ENCODE results near the gene PSME2.

The PSME2 gene

DNA sequence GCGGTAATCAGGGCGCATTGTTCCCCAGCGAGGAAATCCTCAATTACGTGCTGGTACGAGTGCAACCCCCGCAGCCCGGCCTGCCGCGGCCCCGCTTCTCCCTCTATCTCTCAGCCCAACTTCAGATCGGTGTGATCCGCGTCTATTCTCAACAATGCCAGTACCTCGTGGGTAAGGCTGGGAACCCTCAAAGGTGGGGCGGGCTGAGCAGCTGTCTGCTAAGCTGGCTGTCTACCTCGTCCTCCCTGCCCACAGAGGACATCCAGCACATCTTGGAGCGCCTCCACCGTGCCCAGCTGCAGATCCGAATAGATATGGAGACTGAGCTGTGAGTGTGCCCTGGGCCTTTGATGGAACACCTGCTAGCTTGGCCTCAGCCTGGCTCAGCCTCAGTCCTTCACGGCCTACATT lies 26.5 kb upstream of the PSME2 start:
- H3K4me3 ChIP-seq (ENCODE audit: control insufficient read depth, low read depth, low read length) = no peak overlapping the region
- TF ChIP-seq, protein P1, sequence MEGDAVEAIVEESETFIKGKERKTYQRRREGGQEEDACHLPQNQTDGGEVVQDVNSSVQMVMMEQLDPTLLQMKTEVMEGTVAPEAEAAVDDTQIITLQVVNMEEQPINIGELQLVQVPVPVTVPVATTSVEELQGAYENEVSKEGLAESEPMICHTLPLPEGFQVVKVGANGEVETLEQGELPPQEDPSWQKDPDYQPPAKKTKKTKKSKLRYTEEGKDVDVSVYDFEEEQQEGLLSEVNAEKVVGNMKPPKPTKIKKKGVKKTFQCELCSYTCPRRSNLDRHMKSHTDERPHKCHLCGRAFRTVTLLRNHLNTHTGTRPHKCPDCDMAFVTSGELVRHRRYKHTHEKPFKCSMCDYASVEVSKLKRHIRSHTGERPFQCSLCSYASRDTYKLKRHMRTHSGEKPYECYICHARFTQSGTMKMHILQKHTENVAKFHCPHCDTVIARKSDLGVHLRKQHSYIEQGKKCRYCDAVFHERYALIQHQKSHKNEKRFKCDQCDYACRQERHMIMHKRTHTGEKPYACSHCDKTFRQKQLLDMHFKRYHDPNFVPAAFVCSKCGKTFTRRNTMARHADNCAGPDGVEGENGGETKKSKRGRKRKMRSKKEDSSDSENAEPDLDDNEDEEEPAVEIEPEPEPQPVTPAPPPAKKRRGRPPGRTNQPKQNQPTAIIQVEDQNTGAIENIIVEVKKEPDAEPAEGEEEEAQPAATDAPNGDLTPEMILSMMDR (IDR thresholded peaks at IDR 0.05; ENCODE audit: control insufficient read depth, insufficient read depth, low read depth, low read length, missing control alignments) = no peak
- no peak for DNase-seq (ENCODE audit: low read depth)

DNA sequence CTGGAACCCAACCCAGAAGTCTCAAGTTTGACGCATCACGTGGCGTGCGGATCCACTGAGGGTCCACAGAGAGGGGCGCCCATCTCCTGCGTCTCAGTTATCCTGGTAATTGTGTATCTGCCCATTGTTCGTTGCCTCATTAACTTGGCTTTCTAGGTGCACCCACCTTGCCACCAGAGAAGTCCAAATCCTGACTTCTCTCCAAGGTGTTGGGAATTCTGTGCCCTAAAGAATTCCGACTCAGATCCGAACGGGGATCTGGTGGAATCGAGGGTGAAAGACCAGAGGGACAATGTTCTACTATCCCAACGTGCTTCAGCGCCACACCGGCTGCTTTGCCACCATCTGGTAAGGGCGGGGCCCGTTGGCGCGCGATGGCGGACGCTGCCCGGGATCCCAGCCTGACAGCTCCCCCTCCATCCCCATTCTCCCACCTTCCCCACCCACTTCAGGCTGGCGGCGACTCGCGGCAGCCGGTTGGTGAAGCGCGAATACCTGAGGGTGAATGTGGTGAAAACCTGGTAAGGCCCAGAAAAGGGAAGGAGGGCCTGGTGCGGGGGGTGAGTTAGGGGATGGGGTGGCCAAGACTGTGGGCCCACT lies 26.0 kb upstream of the PSME2 start:
- no peak overlapping the region for H3K4me3 ChIP-seq (ENCODE audit: control insufficient read depth, low read depth, low read length)
- no peak for DNase-seq (ENCODE audit: low read depth)
- TF ChIP-seq, protein P1 (IDR thresholded peaks at IDR 0.05; ENCODE audit: control insufficient read depth, insufficient read depth, low read depth, low read length, missing control alignments) = no peak

DNA sequence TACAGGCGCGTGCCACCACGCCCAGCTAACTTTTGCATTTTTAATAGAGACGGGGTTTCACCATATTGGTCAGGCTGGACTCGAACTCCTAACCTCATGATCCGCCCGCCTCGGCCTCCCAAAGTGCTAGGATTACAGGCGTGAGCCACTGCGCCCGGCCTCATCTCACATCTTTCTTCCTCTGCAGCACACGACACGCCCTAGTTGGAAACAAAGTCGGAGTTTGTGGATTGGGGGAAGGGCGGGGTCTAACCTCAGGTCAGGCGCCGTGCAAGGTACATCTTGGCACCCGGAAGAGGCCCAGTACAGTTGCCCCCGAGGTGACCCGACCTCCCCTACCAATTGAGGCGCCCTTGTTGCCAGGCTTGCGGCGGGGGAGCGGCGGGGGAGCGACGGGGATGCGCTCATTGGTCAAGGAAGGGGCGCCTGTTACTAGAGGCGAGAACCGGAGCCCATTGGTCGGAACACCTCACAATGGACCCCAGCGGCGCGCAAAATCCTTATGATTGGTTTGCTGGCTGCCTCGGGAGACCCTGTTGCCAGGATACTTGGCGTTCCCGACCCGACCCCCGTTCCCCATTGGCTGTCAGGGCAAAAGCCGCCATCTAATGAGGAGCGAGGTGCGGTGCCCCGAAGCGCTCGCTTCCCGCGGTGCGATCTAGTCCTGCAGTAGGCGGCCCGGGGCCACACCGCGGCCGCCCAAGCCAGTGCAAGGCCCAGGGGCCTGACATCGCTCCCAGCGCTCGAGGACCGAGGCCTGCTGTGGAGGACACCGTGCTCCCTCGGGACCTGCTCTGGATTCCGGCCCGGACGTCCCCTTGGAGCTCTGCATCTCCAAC lies 25.2 kb upstream of the PSME2 start, which contains the start of gene REC8:
Gene REC8 (plus strand): TSS at position 659 of the 839 bp plus-strand sequence. CDS start 473 bp downstream, outside the sequence.
- DNase-seq (ENCODE audit: low read depth) = no peak
- TF ChIP-seq, protein P1 (IDR thresholded peaks at IDR 0.05; ENCODE audit: control insufficient read depth, insufficient read depth, low read depth, low read length, missing control alignments) = no peak
- H3K4me3 ChIP-seq (ENCODE audit: control insufficient read depth, low read depth, low read length) = no peak within 1 kb of the TSS

DNA sequence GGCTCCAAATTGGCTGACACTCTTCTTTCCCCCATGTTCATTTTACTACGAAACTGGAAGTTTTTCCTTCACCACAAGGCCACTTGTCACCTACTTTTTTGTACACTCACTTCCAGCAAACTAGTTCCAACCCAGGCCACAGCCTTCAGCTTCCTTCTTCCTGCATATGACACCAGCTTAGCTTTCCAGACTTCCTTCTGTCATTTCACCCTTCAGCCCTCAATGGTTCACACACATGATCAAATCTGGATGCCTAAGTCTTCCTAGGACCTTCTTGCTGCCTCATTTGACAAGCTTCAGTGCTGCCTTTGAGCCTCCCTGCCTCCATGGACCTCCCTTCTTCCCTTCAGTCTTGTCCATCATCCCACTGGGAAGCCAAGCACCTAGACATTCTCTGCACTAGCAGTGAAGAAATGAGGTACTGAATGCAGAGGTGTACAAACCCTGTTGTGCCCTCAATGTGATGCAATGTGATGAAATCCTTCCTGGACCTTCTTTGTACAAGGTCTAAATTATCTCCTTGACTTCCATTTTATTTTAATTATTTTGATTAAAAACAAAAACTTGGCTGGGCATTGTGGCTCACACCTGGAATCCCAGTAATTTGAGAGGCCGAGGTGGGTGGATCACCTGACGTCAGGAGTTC lies 21.2 kb upstream of the PSME2 start:
- TF ChIP-seq, protein P1 (IDR thresholded peaks at IDR 0.05; ENCODE audit: control insufficient read depth, insufficient read depth, low read depth, low read length, missing control alignments) = no peak

DNA sequence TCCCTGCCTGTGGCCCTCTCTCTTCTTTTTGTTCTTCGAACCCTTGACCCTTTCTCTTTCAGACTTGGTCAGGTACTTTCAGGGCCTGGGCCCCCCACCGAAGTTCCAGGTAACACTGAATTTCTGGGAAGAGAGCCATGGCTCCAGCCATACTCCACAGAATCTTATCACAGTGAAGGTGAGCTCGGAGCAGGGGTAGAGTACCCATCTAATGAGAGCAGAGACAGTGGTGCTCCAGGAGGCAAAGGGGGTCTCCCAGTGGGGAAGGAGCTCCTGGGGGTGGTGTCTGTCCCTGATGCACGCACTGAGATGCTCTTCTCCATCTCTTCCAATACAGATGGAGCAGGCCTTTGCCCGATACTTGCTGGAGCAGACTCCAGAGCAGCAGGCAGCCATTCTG lies 19.4 kb upstream of the PSME2 start:
- no peak overlapping the region for H3K4me3 ChIP-seq (ENCODE audit: control insufficient read depth, low read depth, low read length)
- TF ChIP-seq, protein P1 (IDR thresholded peaks at IDR 0.05; ENCODE audit: control insufficient read depth, insufficient read depth, low read depth, low read length, missing control alignments) = no peak

More for the DNA sequence above, 21.2 kb upstream of the PSME2 start:
- DNase-seq (ENCODE audit: low read depth) = no peak
- no peak overlapping the region for H3K4me3 ChIP-seq (ENCODE audit: control insufficient read depth, low read depth, low read length)

DNA sequence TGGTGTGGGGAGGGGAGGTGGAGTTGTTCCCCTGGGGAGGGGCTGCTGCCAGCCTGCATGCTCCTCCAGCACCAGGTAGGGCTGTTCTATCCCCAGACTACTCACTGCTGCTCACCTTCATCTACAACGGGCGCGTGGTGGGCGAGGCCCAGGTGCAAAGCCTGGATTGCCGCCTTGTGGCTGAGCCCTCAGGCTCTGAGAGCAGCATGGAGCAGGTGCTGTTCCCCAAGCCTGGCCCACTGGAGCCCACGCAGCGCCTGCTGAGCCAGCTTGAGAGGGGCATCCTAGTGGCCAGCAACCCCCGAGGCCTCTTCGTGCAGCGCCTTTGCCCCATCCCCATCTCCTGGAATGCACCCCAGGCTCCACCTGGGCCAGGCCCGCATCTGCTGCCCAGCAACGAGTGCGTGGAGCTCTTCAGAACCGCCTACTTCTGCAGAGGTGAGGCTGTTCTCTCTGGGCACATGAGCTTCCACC lies 18.1 kb upstream of the PSME2 start:
- DNase-seq (ENCODE audit: low read depth) = no peak
- no peak overlapping the region for H3K4me3 ChIP-seq (ENCODE audit: control insufficient read depth, low read depth, low read length)
- TF ChIP-seq, protein P1 (IDR thresholded peaks at IDR 0.05; ENCODE audit: control insufficient read depth, insufficient read depth, low read depth, low read length, missing control alignments) = no peak

More for the DNA sequence above, 19.4 kb upstream of the PSME2 start:
- no peak for DNase-seq (ENCODE audit: low read depth)

All from AG09309 (cell line).